Osteoblast (primary cell): Measurements from ENCODE around the gene BBX. TPM values are rescaled to one million over a fixed set of nuclear protein-coding genes. Genes with fewer than 3 reads are reported as not detected.

Source experiments
- DNase-seq: peaks from one replicate; pipeline ENCODE4 v3.0.0; 2011; ENCODE audit warnings: low spot score, mixed read lengths; ENCODE audit not compliant: insufficient read length; ENCODE audit errors: missing footprints
- H2AFZ ChIP-seq: 2 replicates; pipeline ENCODE4 v1.6.0; 2011; ENCODE audit warnings: mild to moderate bottlenecking, low read length
- H3K27ac ChIP-seq: 2 replicates; pipeline ENCODE4 v1.5.1; 2011; ENCODE audit warnings: mild to moderate bottlenecking, low read depth, low read length, moderate library complexity
- H3K27me3 ChIP-seq: 2 replicates; pipeline ENCODE4 v1.6.0; 2012; ENCODE audit warnings: mild to moderate bottlenecking, control low read depth, inconsistent platforms, low read length, moderate library complexity; ENCODE audit not compliant: insufficient read depth
- H3K36me3 ChIP-seq: 2 replicates; pipeline ENCODE4 v1.5.1; 2011; ENCODE audit warnings: mild to moderate bottlenecking, low read length, control low read depth, moderate library complexity; ENCODE audit not compliant: insufficient read depth
- H3K4me1 ChIP-seq: 2 replicates; pipeline ENCODE4 v1.5.1; 2011; ENCODE audit warnings: mild to moderate bottlenecking, low read length, control low read depth, moderate library complexity; ENCODE audit not compliant: insufficient read depth
- H3K4me2 ChIP-seq: 2 replicates; pipeline ENCODE4 v1.6.0; 2011; ENCODE audit warnings: mild to moderate bottlenecking, low read length; ENCODE audit not compliant: insufficient read depth
- H3K4me3 ChIP-seq: fragments of 200-600 bp; sonication (generic); 3 replicates; pipeline ENCODE4 v1.5.1; 2012; ENCODE audit warnings: mild to moderate bottlenecking, low read length, inconsistent platforms; ENCODE audit not compliant: insufficient read depth
- H3K79me2 ChIP-seq: 2 replicates; pipeline ENCODE4 v1.6.0; 2012; ENCODE audit warnings: mild to moderate bottlenecking, low read length, control low read depth, inconsistent platforms; ENCODE audit not compliant: insufficient read depth
- H3K9me3 ChIP-seq: 2 replicates; pipeline ENCODE4 v1.5.1; 2011; ENCODE audit warnings: low read depth, low read length, control low read depth
- H4K20me1 ChIP-seq: 2 replicates; pipeline ENCODE4 v1.6.0; 2012; ENCODE audit warnings: mild to moderate bottlenecking, low read length, control low read depth; ENCODE audit not compliant: insufficient read depth
- CTCF ChIP-seq: IDR thresholded peaks from 2 replicates; pipeline ENCODE4 v1.5.1; 2011; ENCODE audit warnings: mild to moderate bottlenecking, low read depth, low read length, moderate library complexity; ENCODE audit errors: extremely low read depth
- total RNA-seq: library from RNA; depleted of rRNA; stranded (reverse); fragments of >200 nt; gene quantifications from 2 replicates; pipeline ENCODE4 v1.2.3, GENCODE V29; 2012

BBX gene
- total RNA-seq, result 63.4 and 66.6 TPM in 2 replicates

- no peaks in the 10 kb centered on the region for H3K9me3 ChIP-seq
- peaks cover 4% of the 10 kb centered on the region for H4K20me1 ChIP-seq
- H3K27me3 ChIP-seq, result no peaks in the 10 kb centered on the region
- H3K4me2 ChIP-seq, result peak within 1 kb of the TSS; percentile 95
- DNase-seq, result peak; percentile 96
- H3K4me1 ChIP-seq, result peaks cover 12% of the 10 kb centered on the region
- peak within 1 kb of the TSS; percentile 75 for H3K27ac ChIP-seq
- H3K36me3 ChIP-seq, result peaks cover 3% of the 10 kb centered on the region
- no peak for TF ChIP-seq CTCF
- H2AFZ ChIP-seq, result peak within 1 kb of the TSS; percentile 97
- H3K79me2 ChIP-seq, result peaks cover 30% of the 10 kb centered on the region
- H3K4me3 ChIP-seq, result peak within 1 kb of the TSS; percentile 80
These were observed at the start of gene BBX for GRCh38 chr3:107522510-107523288. Gene BBX, plus strand, starts transcription at chr3:107522962. Its CDS starts 187,499 bp downstream, at chr3:107710461.

DNA sequence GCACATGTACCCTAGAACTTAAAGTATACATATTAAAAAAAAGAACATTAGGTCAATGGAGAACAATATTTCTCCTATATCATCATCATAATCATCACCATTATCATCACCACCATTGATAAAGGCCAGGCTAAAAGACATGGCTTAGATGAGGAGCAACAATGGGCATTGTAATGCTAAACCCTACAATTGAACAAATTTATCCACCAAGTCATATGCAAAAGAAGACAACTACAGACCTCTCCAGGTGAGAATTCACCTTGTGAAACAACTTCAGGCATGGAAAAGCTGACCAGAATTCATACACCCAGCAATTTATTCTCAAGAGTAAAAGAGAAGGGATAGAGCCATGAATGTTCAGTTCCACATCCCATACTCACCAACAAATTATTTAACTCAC lies 46.3 kb upstream of the BBX start:
- H3K4me2 ChIP-seq, result no peak overlapping the region
- H3K4me1 ChIP-seq, result no peaks in the 10 kb centered on the region
- H3K36me3 ChIP-seq, result no peaks in the 10 kb centered on the region
- peaks cover 8% of the 10 kb centered on the region for H3K27me3 ChIP-seq
- H4K20me1 ChIP-seq, result no peaks in the 10 kb centered on the region
- no peaks in the 10 kb centered on the region for H3K9me3 ChIP-seq
- no peak overlapping the region for H3K4me3 ChIP-seq
- TF ChIP-seq CTCF, result no peak
- H3K79me2 ChIP-seq, result no peaks in the 10 kb centered on the region
- H3K27ac ChIP-seq, result no peak overlapping the region
- no peak overlapping the region for H2AFZ ChIP-seq
- no peak for DNase-seq

GRCh38 chr3:107487490-107487889 lies 35.3 kb upstream of the BBX start:
- Histone ChIP-seq H3K4me2 (no peak overlapping the region), H3K9me3 (no peaks in the 10 kb centered on the region), H4K20me1 (no peaks in the 10 kb centered on the region), H3K4me3 (no peak overlapping the region), H3K27ac (no peak overlapping the region), H2AFZ (no peak overlapping the region), H3K4me1 (no peaks in the 10 kb centered on the region), H3K27me3 (peaks cover 4% of the 10 kb centered on the region), H3K36me3 (no peaks in the 10 kb centered on the region), H3K79me2 (no peaks in the 10 kb centered on the region)
- no peak for DNase-seq
- TF ChIP-seq CTCF, result no peak

DNA sequence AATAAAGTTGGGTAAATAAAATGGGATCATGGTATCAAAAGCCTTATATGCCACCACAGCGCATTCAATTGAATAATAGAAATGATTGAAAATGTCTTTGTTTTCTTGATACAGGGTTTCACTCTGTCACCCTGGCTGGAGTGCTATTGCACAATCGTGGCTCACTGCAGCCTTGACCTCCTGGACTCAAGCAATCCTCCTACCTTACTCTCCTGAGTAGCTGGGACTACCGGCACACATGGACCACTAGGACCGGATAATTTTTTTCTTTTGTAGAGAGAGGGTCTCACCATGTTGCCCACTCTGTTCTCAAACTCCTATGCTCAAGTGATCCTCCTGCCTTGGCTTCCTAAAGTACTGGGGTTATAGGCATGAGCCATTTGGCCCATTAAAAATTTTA lies 33.8 kb upstream of the BBX start:
- DNase-seq, result no peak
- Histone ChIP-seq H3K4me1 (no peaks in the 10 kb centered on the region), H2AFZ (no peak overlapping the region), H3K4me3 (no peak overlapping the region), H3K4me2 (no peak overlapping the region), H3K27ac (no peak overlapping the region), H3K27me3 (no peaks in the 10 kb centered on the region), H3K36me3 (no peaks in the 10 kb centered on the region), H4K20me1 (no peaks in the 10 kb centered on the region), H3K9me3 (no peaks in the 10 kb centered on the region), H3K79me2 (no peaks in the 10 kb centered on the region)
- TF ChIP-seq CTCF, result no peak
